Measurements from ENCODE around the gene NKAIN4. TPM values are rescaled to one million over a fixed set of nuclear protein-coding genes. Genes with fewer than 3 reads are reported as not detected.
A peak's percentile ranks its signal among the peaks of the same experiment; 100 is the strongest.

NKAIN4 gene
- total RNA-seq: not detected

DNA sequence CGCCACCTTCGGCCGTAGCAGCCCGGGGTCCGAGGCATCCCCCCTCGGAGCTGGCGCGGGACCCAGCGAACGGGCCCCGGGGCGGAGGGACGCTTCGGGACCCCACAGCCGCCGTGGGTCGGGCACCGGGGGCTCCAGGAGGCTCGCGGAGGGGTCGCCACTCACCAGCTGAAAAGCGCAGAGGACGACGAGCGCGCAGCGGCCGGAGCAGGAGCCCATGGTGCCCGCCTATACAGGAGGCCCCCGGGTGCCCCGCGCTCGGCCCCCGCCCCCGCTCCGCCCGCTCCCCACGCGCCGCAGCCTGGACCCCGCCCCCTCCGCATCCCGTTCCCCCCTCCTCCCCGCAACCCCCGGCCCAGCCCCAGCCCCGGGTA lies at the start of gene NKAIN4:
NKAIN4 (minus strand) TSS at position 232 of the 374 bp plus-strand sequence; CDS start at position 219, 13 bp downstream.
- no peak for DNase-seq (ENCODE audit: low spot score in 2 of 2)
- Histone ChIP-seq H3K4me1 (peaks cover 4 to 9% of the 10 kb centered on the region in 2 donors), H3K36me3 (no peaks in the 10 kb centered on the region), H3K27ac (no peak within 1 kb of the TSS), H3K4me3 (peak within 1 kb of the TSS; percentile 29 to 64 (median 41)), H3K9me3 (no peaks in the 10 kb centered on the region), H3K27me3 (peaks cover 7 to 85% of the 10 kb centered on the region in 2 donors)
- intact Hi-C loops (cut with DNase I; ENCODE audit: low total_unique reads): no loop called here
- TF ChIP-seq POLR2AphosphoS5 (IDR thresholded peaks at IDR 0.05): no peak
- TF ChIP-seq, protein P1, sequence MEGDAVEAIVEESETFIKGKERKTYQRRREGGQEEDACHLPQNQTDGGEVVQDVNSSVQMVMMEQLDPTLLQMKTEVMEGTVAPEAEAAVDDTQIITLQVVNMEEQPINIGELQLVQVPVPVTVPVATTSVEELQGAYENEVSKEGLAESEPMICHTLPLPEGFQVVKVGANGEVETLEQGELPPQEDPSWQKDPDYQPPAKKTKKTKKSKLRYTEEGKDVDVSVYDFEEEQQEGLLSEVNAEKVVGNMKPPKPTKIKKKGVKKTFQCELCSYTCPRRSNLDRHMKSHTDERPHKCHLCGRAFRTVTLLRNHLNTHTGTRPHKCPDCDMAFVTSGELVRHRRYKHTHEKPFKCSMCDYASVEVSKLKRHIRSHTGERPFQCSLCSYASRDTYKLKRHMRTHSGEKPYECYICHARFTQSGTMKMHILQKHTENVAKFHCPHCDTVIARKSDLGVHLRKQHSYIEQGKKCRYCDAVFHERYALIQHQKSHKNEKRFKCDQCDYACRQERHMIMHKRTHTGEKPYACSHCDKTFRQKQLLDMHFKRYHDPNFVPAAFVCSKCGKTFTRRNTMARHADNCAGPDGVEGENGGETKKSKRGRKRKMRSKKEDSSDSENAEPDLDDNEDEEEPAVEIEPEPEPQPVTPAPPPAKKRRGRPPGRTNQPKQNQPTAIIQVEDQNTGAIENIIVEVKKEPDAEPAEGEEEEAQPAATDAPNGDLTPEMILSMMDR (IDR thresholded peaks at IDR 0.05): no peak
- no peak for TF ChIP-seq POLR2A (IDR thresholded peaks at IDR 0.05)

DNA sequence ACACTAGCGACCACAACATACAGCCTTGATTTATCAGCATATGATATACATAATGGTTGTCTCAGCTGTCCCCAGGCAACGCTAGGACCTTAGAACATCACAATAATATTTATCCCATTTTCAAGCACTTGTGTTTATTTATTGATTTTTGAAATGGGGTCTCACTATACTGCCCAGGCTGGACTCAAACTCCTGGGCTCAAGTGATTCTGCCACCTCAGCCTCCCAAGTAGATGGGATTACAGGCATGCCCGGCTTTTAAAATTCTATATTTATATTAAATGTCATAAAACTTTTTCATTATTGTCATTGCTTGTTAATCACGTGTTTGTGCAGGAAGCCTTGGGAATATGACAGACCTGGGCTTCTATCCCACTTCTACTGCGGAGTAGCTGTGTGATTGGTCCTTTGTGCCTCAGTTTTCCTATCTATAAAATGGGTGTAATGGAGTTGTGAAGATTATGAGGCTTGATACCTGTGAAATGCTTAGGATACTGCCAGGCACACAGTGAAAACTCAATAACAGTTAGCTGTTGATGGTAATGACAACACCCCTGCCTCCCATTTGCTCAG lies 48.9 kb upstream of the NKAIN4 start:
- Histone ChIP-seq H3K4me3 (no peak overlapping the region), H3K27me3 (peaks cover 0 to 63% of the 10 kb centered on the region in 2 donors), H3K4me1 (no peaks in the 10 kb centered on the region), H3K9me3 (peaks cover 0 to 7% of the 10 kb centered on the region in 2 donors), H3K36me3 (no peaks in the 10 kb centered on the region), H3K27ac (no peak overlapping the region)
- no peak for DNase-seq (ENCODE audit: low spot score in 2 of 2)
- intact Hi-C loops (cut with DNase I; ENCODE audit: low total_unique reads): no loop called here
- no peak for TF ChIP-seq POLR2A (IDR thresholded peaks at IDR 0.05)
- TF ChIP-seq, protein P1 (IDR thresholded peaks at IDR 0.05): no peak
- TF ChIP-seq POLR2AphosphoS5 (IDR thresholded peaks at IDR 0.05): no peak

DNA sequence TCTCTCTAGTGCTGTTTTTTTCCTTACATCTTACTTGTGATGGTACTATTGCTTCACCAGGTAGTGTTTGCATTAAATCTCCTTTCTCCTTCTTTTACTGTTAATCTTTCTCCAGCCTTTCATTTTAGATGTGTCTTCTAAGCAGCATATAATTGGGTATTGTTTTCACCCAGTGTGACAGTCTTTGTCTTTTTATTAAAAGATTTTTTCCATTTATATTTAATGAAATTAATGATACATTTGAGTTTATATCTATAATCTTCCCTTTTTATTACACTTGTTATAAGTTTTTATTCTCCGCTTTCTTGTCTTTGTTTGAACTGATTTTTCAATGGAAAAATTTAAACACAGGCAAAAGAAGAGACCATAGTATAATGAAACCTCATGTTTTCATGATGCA lies 47.4 kb upstream of the NKAIN4 start:
- no peak overlapping the region for H3K4me3 ChIP-seq
- peaks cover 10 to 63% of the 10 kb centered on the region in 2 donors for H3K27me3 ChIP-seq
- H3K9me3 ChIP-seq: peaks cover 0 to 7% of the 10 kb centered on the region in 2 donors
- TF ChIP-seq, protein P1 (IDR thresholded peaks at IDR 0.05): no peak
- TF ChIP-seq POLR2AphosphoS5 (IDR thresholded peaks at IDR 0.05): no peak
- H3K36me3 ChIP-seq: no peaks in the 10 kb centered on the region
- intact Hi-C loops (cut with DNase I; ENCODE audit: low total_unique reads): no loop called here
- no peak for DNase-seq (ENCODE audit: low spot score in 2 of 2)
- no peak overlapping the region for H3K27ac ChIP-seq
- no peaks in the 10 kb centered on the region for H3K4me1 ChIP-seq

DNA sequence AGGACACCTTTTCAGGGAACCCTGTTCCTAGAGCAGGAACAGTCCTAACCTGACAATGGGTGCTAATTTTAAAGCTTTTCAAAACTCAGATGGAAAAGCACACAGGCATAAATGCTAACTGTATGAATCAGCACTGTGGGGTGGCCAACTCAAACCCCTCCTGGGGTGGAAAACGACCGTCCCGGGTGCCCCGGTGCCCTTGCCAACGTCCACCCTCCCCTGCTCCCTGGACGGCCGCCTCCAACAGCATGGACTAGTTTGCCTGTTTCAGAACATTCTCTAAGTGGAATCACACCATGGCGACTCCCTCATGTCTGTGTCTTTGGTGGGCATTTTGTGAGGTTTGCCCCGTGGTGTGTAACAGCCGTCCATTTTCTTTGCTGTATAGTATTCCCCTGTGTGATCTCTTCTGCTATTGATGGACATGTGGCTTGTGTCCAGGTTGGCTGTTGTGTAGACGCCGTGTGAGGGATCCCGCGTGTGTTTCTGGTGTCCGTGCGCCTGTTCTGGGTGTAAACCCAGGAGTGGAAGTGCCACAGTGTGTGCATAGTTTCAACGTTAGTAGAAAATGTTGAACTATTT lies 44.6 kb upstream of the NKAIN4 start:
- H3K27ac ChIP-seq: no peak overlapping the region
- TF ChIP-seq POLR2AphosphoS5 (IDR thresholded peaks at IDR 0.05): no peak
- TF ChIP-seq POLR2A (IDR thresholded peaks at IDR 0.05): no peak
- TF ChIP-seq, protein P1 (IDR thresholded peaks at IDR 0.05): no peak
- H3K9me3 ChIP-seq: peaks cover 0 to 7% of the 10 kb centered on the region in 2 donors
- H3K27me3 ChIP-seq: peaks cover 12 to 70% of the 10 kb centered on the region in 2 donors
- intact Hi-C loops (cut with DNase I; ENCODE audit: low total_unique reads): no loop called here
- H3K4me3 ChIP-seq: no peak overlapping the region
- no peaks in the 10 kb centered on the region for H3K4me1 ChIP-seq
- no peak for DNase-seq (ENCODE audit: low spot score in 2 of 2)
- no peaks in the 10 kb centered on the region for H3K36me3 ChIP-seq

- intact Hi-C loops (cut with DNase I; ENCODE audit: low total_unique reads): no loop called here
- Histone ChIP-seq H3K4me1 (no peaks in the 10 kb centered on the region), H3K27me3 (peaks cover 12 to 73% of the 10 kb centered on the region in 2 donors), H3K27ac (no peak overlapping the region), H3K36me3 (no peaks in the 10 kb centered on the region), H3K9me3 (peaks cover 0 to 7% of the 10 kb centered on the region in 2 donors), H3K4me3 (no peak overlapping the region)
- TF ChIP-seq, protein P1 (IDR thresholded peaks at IDR 0.05): no peak
- no peak for TF ChIP-seq POLR2A (IDR thresholded peaks at IDR 0.05)
- TF ChIP-seq POLR2AphosphoS5 (IDR thresholded peaks at IDR 0.05): no peak
- DNase-seq (ENCODE audit: low spot score in 2 of 2): no peak
Measured at GRCh38 chr20:63297796-63298572, 43.7 kb upstream of the NKAIN4 start.

Data from breast epithelium (tissue), 4 donors.